A549 (cell line): ENCODE measurements around the gene OR6K2.

Source experiments
- CEBPB ChIP-seq, 2 experiments: fragments of >200 bp in 1 of 2; sonication (Bioruptor Twin) in 1 of 2; formaldehyde crosslinking in 1 of 2; IDR thresholded peaks; 2 replicates each; pipeline ENCODE4 v1.6.1; 2012 to 2016
- CTCF ChIP-seq: fragments of >200 bp; sonication (Bioruptor Twin); formaldehyde crosslinking; IDR thresholded peaks from 3 replicates; pipeline ENCODE4 v1.5.1; 2016
- EP300 ChIP-seq, 2 experiments: fragments of >200 bp; sonication (Bioruptor Twin); formaldehyde crosslinking; IDR thresholded peaks; 2 replicates in 1 of 2; 3 replicates in 1 of 2; pipeline ENCODE4 v1.6.1; 2016 to 2017
- FOSL2 ChIP-seq, 2 experiments: fragments of 450-650 bp in 1 of 2; fragments of >200 bp in 1 of 2; sonication (Bioruptor Twin) in 1 of 2; formaldehyde crosslinking; IDR thresholded peaks; 2 replicates each; pipeline versions ENCODE4 v1.5.0 to v1.6.1; 2016 to 2020; ENCODE audit warnings: mild to moderate bottlenecking in 1 of 2, moderate library complexity in 1 of 2
- HES2 ChIP-seq: fragments of >200 bp; sonication (Bioruptor Twin); formaldehyde crosslinking; IDR thresholded peaks from 2 replicates; pipeline ENCODE4 v1.6.1; 2016
- HMGXB4 ChIP-seq: fragments of 250-450 bp; sonication (Bioruptor Pico); IDR thresholded peaks from 2 replicates; pipeline ENCODE4 v1.5.0; 2021; ENCODE audit warnings: mild to moderate bottlenecking, moderate library complexity, borderline replicate concordance
- JUNB ChIP-seq: fragments of >200 bp; sonication (Bioruptor Twin); formaldehyde crosslinking; IDR thresholded peaks from 2 replicates; pipeline ENCODE4 v1.6.1; 2016
- MYC ChIP-seq: IDR thresholded peaks from 2 replicates; pipeline ENCODE4 v1.6.1; 2012; ENCODE audit warnings: mild to moderate bottlenecking, inconsistent platforms, low read length, improper control_type of control experiment, borderline replicate concordance
- NFE2L2 ChIP-seq: fragments of 150-350 bp; conservative IDR thresholded peaks from 2 replicates; pipeline ENCODE4 v1.6.1; 2014; ENCODE audit warnings: low read length
- POLR2A ChIP-seq: IDR thresholded peaks from 2 replicates; pipeline ENCODE4 v1.6.1; 2012; ENCODE audit warnings: mild to moderate bottlenecking, low read length
- RFX5 ChIP-seq: fragments of 450-650 bp; IDR thresholded peaks from 2 replicates; pipeline ENCODE4 v1.7.1; 2014; ENCODE audit warnings: antibody characterized with exemption, mild to moderate bottlenecking, moderate library complexity
- ZFP36 ChIP-seq: fragments of 450-650 bp; IDR thresholded peaks from 2 replicates; pipeline ENCODE4 v1.6.1; 2014; ENCODE audit warnings: borderline replicate concordance; ENCODE audit not compliant: partially characterized antibody
- TF ChIP-seq, protein P1 (sequence below): IDR thresholded peaks from 2 replicates; pipeline ENCODE4 v1.6.1; 2012

- TF ChIP-seq, protein P1, sequence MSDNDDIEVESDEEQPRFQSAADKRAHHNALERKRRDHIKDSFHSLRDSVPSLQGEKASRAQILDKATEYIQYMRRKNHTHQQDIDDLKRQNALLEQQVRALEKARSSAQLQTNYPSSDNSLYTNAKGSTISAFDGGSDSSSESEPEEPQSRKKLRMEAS: no peak
- TF ChIP-seq CTCF: no peak
- TF ChIP-seq EP300 (IDR thresholded peaks at IDR 0.05): no peak
- TF ChIP-seq POLR2A: no peak
- no peak for TF ChIP-seq RFX5
- TF ChIP-seq ZFP36: no peak
- TF ChIP-seq MYC: no peak
- TF ChIP-seq NFE2L2: no peak
- no peak for TF ChIP-seq CEBPB (IDR thresholded peaks at IDR 0.05)
- no peak for TF ChIP-seq JUNB
- no peak for TF ChIP-seq HES2
- TF ChIP-seq FOSL2 (IDR thresholded peaks at IDR 0.05): no peak
- TF ChIP-seq FOSL2 (CRISPR knock-in tag; IDR thresholded peaks at IDR 0.05): no peak
- TF ChIP-seq HMGXB4 (CRISPR knock-in tag): no peak
Measured at GRCh38 chr1:158674302-158674701, 26.1 kb downstream of the OR6K2 start.
